Left lobe of liver (tissue), 2 donors: ENCODE results near the gene CLIP1. TPM values are rescaled to one million over a fixed set of nuclear protein-coding genes. Genes with fewer than 3 reads are reported as not detected.
"Not testable (repeated sequence)": the region's sequence is repeated elsewhere in the genome, so short reads cannot be mapped to it uniquely, and the experiment has no call there.

ENCODE experiments used
- ATAC-seq: fragments of 200-7000 bp; cut with Tn5 transposase; one replicate; pipeline ENCODE4 v1.9.1; 2020; ENCODE audit warnings: mild to moderate bottlenecking, moderate library complexity
- DNase-seq: peaks from one replicate; pipeline ENCODE4 v3.0.0-alpha.2; 2020; ENCODE audit warnings: low spot score
- total RNA-seq: library from RNA; stranded (reverse); gene quantifications from one replicate; pipeline ENCODE4 v1.2.1, GENCODE V29; 2021
- donor health status: DM: no; HTN: no; CAD: no; lungs with moderate emphysema.
- donor health status: DM: no; HTN: yes; CAD: no.

Gene CLIP1
- total RNA-seq, 1 donor from 2014 or later, result 38.9 TPM

DNA sequence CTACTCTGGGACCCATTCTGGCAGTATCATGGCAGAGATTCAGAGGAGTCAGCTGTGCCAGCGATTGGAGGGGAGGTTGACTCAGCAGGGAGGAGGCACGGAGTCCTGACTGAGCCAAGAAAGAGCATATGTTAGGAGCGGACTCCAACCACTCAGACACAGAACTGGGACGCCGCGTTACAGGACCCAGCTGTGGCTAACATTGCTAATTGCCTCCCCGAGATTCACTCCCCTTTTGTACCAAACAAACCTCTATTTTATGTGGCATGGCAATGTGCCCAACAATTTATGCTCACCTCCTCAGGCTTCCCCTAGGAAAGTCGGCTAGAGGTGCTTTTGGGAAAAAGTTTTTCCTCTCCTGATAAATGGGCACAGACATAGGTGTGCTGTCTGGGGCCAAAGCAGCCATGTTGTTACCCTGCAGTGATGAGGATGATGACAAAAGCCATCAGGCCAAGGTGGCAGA is 15.2 kb upstream of the CLIP1 start:
- ATAC-seq, result peak; percentile 10
- no peak for DNase-seq

DNA sequence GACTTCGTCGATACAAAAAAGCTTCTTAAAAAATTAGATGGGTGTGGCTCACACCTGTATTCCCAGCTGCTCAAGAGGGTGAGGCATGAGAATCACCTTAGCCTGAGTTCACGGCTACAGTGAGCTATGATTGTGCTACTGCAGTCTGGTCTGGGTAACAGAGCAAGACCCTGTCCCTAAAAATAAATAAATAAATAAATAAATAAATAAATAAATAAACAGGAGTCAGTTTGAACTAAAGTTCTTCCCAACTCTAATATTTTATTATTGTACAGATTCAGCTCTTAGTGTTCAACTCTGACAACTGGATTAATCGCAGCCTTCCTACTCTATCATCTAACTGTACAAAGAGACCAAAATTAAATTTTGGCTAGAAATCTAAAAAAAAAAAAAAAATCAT is 12.7 kb upstream of the CLIP1 start:
- no peak for DNase-seq

DNA sequence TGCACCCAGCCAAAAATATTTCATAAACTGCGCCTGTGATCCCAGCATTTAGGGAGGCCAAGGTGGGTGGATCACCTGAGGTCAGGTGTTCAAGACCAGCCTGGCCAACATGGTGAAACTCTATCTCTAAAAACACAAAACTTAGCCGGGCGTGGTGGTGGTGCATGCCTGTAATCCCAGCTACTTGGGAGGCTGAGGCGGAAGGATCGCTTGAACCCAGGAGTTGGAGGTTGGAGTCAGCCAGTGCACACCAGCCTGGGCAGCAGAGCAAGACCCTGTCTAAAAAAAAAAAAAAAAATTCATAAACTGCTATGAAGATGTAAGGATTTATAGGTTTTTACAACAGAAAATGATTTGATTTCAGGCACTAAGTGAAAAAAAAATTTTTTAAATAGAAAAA is 6.6 kb upstream of the CLIP1 start:
- DNase-seq, ATAC-seq: not testable (repeated sequence)

More for the DNA sequence above, 12.7 kb upstream of the CLIP1 start:
- ATAC-seq, result no peak

DNA sequence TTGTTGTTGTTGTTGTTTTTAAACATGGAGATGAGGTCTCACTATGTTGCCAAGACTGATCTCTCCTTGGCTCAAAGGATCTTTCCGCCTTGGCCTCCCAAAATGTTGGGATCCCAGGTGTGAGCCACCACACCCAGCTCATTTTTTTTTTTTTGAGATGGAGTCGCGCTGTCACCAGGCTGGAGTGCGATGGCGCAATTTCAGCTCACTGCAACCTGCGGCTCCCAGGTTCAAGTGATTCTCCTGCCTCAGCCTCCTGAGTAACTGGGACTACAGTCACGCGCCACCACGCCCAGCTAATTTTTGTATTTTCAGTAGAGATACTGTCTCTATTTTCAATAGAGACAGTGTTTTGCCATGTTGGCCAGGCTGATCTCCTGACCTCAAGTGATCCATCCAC is 4.9 kb upstream of the CLIP1 start:
- ATAC-seq (no peak), DNase-seq (no peak)

DNA sequence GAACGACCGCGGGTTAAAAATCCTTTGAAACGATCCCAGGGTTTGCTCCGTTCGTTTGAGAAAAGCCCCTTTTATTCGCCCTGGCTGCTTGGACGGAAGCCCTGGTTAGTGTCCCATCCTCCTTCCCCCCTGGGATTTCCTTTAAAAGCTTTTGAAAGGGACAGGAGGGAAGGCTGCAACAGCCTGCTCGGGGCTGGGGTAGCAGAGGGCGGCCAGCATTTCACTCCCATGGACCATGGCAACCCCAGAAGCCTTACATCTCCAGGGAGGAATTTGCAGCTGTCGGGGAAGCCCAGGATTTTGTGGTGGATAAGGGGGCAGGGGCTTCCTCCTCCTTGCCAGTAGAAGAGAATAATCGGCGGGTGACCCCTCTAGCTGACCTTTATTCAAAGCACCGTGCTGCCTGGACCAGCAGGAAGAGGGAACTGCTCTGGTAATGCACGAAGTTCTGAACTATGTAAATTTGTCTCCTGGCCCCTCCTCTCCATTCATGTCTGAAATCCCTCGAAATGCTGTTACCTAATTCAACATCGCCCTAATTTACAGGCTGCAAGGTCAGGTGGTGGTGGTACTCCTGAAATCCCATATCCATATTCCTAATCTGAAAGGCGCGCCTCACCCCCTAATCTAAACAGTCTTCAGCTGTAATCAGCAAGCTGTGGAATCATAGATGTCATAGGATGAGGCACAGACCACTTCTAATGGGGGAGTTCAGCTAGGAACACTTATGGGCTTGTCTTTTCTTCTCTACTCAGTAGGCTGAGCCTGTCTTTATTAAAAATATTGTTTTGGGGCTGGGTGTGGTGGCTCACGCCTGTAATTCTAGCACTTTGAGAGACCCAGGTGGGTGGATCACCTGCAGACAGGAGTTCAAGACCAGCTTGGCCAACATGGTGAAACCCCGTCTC is 1.0 kb upstream of the CLIP1 start:
- ATAC-seq (peak; percentile 43), DNase-seq (peak; percentile 54)

DNA sequence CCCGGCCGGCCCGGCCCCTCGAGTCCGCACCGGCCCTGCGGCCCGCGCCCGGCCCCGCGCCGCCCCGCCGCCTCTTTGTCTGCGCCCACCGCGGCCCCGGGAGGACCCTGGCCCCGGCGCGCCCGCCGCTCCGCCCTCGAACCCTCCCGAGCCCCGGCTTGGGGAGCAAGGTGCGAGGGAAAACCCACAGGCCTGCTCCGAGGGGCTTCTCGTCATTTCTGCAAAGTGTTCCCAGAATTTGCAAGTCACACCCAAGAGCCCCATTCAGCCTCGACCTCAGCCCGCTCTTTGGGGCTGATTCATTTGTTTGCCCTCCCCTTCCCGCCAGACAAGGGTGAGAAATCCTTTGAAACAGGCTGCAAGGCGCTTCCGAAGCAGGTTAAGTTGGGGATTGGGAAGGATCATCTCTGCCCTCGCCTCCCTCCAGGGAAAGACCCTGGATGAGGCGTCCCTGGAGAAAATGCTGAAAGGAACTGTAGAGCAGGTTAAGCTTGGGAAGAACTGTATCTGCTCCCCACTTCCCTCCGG is 325 bp upstream of the CLIP1 start:
- no peak for ATAC-seq
- DNase-seq, result no peak

DNA sequence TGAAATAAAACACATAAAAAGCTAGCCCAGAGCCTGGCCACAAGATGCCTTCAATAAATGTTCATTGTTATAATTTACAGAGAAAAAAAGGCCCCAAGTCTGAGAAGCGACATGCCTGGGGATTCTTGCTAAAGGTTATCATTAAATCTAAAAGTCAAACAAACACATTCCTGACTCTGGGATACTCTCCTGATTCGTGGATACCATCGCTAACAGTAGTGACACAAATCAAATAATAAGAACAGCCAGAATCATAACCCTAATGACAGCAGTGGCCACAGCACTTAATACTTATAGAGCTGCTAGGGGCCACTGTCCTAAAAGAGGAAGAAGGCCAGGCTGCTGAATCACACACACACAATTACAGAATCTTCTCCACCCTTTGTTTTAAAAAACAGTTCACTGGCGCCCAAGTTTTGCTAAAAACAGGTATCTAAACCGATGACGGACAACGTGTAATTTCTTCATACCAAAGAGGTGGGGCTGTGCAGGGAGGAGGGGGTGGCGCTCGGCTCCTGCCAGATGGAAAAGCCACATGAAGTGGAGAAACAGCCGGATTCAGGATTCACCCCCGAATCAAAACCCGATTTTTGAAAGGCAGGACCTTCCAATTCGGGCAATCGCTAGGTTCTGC is 1.2 kb downstream of the CLIP1 start:
- peak; percentile 65 for ATAC-seq

DNA sequence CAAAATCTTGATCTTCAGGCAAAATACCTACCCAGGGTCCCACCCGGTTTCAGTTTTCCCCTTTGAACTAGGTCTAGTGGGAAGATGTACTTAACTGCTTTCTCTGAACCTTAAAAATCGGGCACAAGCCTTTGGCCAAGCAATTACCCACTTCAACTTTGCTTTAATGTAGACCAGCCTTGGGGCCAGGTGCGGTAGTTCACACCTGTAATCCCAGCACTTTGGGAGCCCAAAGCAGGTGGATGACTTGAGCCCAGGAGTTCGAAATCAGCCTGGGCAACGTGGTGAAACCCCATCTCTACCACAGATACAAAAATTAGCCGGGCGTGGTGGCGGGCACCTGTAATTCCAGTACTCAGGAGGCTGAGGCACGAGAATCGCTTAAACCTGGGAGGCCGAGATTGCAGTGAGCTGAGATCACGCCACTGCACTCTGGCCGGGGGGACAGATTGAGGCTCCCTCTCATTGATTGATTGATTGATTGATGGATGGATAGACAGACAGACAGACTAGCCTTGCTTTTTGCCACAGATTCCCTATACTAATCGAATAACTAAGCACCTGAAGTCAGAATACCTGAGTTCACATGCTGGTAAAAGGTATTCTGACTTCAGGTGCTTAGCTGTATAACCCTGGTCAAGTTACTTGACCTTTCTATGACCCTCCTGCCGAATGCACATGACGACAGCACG is 1.9 kb downstream of the CLIP1 start:
- ATAC-seq (no peak), DNase-seq (no peak)

More for the DNA sequence above, 1.2 kb downstream of the CLIP1 start:
- peak; percentile 72 for DNase-seq

DNA sequence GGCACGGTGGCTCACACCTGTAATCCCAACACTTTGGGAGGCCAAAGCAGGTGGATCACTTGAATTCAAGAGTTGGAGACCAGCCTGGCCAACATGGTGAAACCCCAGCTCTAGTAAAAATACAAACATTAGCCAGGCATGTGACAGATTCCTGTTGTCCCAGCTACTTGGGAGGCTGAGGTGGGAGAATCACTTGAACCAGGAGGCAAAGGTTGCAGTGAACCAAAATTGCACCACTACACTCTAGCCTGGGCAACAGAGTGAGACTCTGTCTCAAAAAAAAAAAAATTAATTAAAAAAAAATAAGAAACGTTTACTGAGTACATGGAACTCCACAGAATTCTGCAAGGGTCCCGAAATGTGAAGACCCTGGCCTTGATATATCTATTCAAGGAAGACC is 3.4 kb downstream of the CLIP1 start:
- DNase-seq, ATAC-seq: not testable (repeated sequence)

DNA sequence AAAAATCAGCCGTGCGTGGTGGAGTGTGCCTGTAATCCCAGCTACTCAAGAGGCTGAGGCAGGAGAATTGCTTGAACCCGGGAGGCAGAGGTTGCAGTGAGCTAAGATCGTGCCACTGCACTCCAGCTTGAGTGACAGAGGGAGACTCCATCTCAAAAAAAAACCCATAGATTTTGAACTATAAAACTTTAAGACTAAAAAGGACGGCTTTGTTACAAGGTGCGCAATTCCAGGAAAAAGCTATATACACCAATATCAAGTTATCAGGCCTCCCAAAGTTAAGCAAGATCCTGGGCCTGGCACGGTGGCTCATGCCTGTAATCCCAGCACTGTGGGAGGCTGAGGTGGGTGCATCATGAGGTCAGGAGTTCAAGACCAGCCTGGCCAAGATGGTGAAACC is 6.8 kb downstream of the CLIP1 start:
- not testable (repeated sequence) for DNase-seq, ATAC-seq

DNA sequence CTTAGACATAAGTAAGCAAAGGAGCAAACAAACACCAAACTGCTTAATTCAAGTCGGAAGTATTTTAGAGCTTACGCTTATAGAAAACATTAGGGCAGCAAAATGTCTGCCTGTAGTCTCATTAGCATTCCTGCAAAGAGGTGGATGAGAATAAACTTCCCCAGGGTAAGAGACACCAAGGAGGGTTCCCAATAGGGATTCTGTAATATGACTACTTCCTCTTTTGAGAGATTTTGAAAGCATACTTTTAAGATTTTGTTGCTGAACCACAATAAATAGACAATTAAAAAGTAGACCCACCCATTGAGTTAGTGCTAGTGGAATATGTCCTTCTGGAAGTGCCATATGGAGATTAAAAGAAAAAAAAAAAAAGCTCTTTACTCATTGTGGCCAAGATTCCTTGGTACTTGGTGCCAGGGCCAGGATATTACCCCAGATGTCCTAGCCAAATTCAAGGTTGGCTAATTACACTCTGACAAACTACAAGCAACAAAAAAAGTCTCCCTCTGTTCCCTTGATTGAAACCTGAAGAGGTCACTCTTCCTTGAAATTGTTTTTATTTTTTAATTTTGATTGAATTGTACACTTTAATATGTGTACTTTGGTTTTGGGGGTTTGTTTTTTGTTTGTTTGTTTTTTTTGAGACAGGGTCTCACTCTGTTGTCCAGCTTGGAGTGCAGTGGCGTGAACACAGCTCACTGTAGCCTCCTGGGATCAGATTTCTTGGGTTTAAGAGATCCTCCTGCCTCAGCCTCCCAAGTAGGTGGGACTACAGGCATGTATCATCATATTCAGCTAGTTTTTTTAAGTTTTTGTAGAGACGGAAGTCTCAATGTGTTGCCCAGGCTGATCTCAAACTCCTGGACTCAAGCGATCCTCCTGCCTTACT is 8.7 kb downstream of the CLIP1 start:
- DNase-seq (no peak), ATAC-seq (peak; percentile 32)

DNA sequence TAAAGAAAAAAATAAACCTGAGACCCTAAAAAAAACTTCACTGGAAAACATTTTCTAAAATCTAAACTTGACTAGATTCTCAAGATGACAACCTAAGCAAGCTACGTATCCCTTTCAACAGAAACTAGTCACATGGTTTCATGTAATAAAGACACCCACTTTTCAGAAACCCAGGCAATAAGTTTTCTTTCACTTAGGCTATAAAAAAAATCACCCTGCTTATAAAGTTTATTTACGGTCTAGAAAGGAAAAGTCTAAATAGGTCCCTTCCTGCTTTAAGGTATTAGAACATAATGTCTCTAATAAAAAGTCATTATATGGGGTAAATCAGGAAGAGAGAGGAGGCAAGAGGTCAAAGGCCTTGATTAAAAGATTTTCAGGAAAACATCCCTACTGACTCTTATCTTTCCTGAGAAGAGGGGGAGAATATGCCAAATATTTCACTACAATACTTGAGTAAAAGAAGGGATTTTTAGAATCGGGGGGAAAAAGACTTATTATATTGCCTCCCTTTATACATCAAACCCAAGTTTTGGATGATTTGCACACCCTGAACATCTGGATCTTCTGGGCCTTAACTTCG is 9.5 kb downstream of the CLIP1 start:
- DNase-seq (no peak), ATAC-seq (no peak)

DNA sequence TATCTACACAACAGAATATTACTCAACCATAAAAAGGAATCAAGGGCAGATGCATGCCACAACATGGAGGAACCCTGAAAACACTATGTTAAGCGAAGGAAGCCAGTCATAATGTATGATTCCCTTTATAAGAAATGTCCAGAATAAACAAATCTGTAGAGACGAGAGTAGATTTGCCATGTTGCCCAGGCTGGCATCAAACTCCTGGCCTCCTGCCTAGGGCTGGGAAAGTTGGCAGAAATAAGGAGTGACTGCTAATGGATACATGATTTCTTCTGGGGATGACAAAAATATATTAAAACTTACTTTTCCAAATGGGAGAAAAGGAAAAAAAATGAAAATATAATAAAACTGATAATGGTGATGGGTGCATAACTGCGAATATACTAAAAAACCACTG is 10.9 kb downstream of the CLIP1 start:
- DNase-seq, result peak; percentile 62

DNA sequence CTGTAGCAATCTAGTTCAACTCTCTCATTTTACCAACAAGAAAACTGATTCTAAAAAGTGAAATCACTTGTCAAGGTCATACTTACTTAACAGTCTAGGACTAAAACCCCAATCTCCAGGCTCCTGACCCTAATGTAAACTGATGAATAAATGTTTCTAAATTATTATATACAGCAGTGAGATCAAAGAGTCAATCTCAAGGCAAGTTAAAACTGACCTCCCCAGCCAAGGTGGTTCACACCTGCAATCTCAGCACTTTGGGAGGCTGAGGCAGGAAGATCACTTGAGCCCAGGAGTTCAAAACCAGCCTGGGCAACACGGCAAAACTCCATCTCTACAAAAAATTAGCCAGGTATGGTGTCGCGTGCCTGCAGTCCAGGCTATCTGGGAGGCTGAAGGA is 15.3 kb downstream of the CLIP1 start:
- no peak for ATAC-seq
- DNase-seq, result no peak

More for the DNA sequence above, 10.9 kb downstream of the CLIP1 start:
- ATAC-seq, result peak; percentile 70

DNA sequence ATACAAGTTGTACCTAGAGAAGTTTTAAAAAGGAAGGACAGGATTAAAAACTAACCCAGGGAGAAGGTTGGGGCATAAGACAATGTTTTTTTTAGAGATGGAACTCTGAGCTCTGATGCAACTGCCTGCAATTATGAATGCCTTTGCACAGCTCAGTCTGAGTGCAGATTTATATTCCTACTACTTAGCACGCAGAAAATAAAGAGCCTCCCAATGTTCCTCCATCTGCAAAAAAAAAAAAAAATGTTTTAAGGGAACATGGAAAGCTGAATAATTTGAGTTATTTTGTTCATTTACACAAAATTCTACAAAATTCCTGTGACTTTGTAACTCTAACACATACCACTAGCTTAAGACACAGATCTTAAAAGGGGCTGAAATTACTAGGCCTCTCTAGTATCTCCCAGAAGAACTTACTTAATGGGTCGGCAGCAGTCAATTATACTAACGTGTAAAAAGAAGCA is 15.7 kb downstream of the CLIP1 start:
- ATAC-seq, result peak; percentile 72

DNA sequence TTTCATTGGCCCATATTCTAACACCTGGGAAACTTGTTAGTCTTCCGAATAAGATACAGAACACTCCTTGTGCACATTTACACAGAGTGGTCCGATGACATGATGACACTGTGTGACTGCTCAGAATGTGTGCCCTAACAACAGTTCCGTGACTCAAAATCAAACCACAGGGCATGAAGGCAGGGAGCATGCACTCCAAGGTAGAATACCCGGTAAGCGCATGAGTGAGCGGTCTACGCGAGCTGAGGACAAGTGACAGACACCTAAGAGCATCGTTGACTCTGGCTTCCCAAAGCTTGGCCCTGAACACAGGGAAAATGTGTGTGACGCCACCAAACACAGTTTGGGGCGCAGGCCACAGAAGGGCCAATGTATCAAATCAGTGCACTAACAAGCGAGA is 18.6 kb downstream of the CLIP1 start:
- no peak for ATAC-seq
- no peak for DNase-seq

More for the DNA sequence above, 15.7 kb downstream of the CLIP1 start:
- no peak for DNase-seq

DNA sequence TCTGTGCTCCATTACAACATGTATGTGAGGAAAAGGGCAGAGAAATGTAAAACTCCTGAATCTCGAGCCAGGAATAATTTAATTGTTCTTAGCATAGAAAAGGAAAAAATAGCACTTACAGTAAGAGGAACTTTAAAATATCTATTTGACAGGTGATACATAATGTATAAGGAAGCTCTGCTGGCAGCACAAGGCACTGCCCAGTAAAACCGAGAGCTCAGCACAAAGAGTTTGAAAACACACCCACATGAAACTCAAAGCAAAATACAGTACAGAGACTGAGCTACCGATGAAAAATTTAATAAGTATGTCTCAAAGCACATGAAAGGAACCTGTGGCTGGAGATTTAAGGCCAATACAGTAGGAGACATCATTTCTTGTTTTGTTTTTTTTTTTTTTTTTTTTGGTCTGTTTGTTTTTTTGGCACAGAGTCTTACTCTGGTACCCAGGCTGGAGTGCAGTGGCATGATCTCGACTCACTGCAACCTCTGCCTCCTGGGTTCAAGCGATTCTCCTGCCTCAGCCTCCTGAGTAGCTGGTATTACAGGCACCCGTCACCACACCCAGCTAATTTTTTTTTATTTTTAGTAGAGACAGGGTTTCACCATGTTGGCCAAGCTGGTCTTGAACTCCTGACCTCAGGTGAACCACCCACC is 19.2 kb downstream of the CLIP1 start:
- ATAC-seq, result no peak
- DNase-seq, result no peak

DNA sequence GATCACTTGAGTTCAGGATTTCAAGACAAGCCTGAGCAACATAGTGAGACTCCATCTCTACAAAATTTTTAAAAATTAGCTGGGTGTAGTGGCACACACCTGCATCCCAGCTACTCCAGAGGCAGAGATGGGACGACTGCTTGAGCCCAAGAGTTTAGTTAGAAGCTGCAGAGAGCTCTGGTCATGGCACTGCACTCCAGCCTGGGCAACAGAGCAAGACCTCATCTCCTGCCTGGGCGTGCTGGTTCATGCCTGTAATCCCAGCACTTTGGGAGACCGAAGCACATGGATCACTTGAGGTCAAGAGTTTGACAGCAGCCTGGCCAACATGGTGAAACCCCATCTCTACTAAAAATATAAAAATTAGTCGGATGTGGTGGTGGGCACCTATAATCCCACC is 20.2 kb downstream of the CLIP1 start:
- ATAC-seq (no peak), DNase-seq (no peak)
